Stimulated activated CD8-positive, alpha-beta memory T cell treated with anti-CD3 and anti-CD28 coated beads, Interleukin-15, amount 100 ng/mL, for 24 hours (primary cell): Measurements from ENCODE around the gene CCDC81.
"Not testable (repeated sequence)": the region's sequence is repeated elsewhere in the genome, so short reads cannot be mapped to it uniquely, and the experiment has no call there.

ENCODE experiments used
- DNase-seq: peaks from one replicate; pipeline ENCODE4 v3.0.0-alpha.2; 2020; ENCODE audit warnings: low read depth

CCDC81 gene

GRCh38 chr11:86374586-86374985 is at the start of gene CCDC81:
CCDC81 (plus strand) TSS chr11:86374887; CDS start chr11:86375164, 277 bp downstream.
- no peak for DNase-seq

- DNase-seq = no peak
Observed at GRCh38 chr11:86335131-86335767, 39.4 kb upstream of the CCDC81 start.

GRCh38 chr11:86337227-86337626 is 37.5 kb upstream of the CCDC81 start:
- no peak for DNase-seq

- DNase-seq = no peak
Observed at GRCh38 chr11:86341382-86341781, 33.3 kb upstream of the CCDC81 start.

- DNase-seq = no peak
Observed at GRCh38 chr11:86346513-86346912, 28.2 kb upstream of the CCDC81 start.

- DNase-seq = no peak
Observed at GRCh38 chr11:86355256-86355655, 19.4 kb upstream of the CCDC81 start.

- not testable (repeated sequence) for DNase-seq
Observed at GRCh38 chr11:86357412-86357811, 17.3 kb upstream of the CCDC81 start.

- DNase-seq = no peak
Observed at GRCh38 chr11:86358720-86359119, 16.0 kb upstream of the CCDC81 start.

GRCh38 chr11:86360775-86361395 is 13.8 kb upstream of the CCDC81 start:
- no peak for DNase-seq

GRCh38 chr11:86363424-86363823 is 11.3 kb upstream of the CCDC81 start:
- no peak for DNase-seq

GRCh38 chr11:86365546-86365945 is 9.1 kb upstream of the CCDC81 start:
- DNase-seq = no peak

- DNase-seq = no peak
Observed at GRCh38 chr11:86369668-86370067, 5.0 kb upstream of the CCDC81 start.

GRCh38 chr11:86370171-86370570 is 4.5 kb upstream of the CCDC81 start:
- no peak for DNase-seq

- no peak for DNase-seq
Observed at GRCh38 chr11:86370922-86371594, 3.6 kb upstream of the CCDC81 start.

GRCh38 chr11:86372041-86372440 is 2.6 kb upstream of the CCDC81 start:
- no peak for DNase-seq

GRCh38 chr11:86372586-86372985 is 2.1 kb upstream of the CCDC81 start:
- no peak for DNase-seq

GRCh38 chr11:86374069-86374468 is 618 bp upstream of the CCDC81 start:
- DNase-seq = no peak

GRCh38 chr11:86377972-86378371 is 3.3 kb downstream of the CCDC81 start:
- DNase-seq = no peak

GRCh38 chr11:86380295-86381059 is 5.8 kb downstream of the CCDC81 start:
- DNase-seq = no peak

GRCh38 chr11:86383041-86383955 is 8.6 kb downstream of the CCDC81 start:
- DNase-seq = no peak

- no peak for DNase-seq
Observed at GRCh38 chr11:86386283-86386682, 11.6 kb downstream of the CCDC81 start.

- DNase-seq = no peak
Observed at GRCh38 chr11:86386746-86387145, 12.1 kb downstream of the CCDC81 start.
